HCT116 (cell line): ENCODE data around the gene TRIM66. TPM values are rescaled to one million over a fixed set of nuclear protein-coding genes. Genes with fewer than 3 reads are reported as not detected.

ENCODE experiments used
- ATAC-seq: fragments of 200-7000 bp; cut with Tn5 transposase; 2 replicates; pipeline ENCODE4 v1.9.1; 2020; ENCODE audit warnings: mild to moderate bottlenecking, moderate library complexity
- BruUV-seq: library from RNA; stranded (reverse); fragments of 400-500 nt; replicated peaks from 2 replicates; lab custom pipeline; 2021; lab: Mats Ljungman, UMichigan
- CTCF ChIA-PET: fragments of 300-600 bp; sonication (Branson Sonifier 250); formaldehyde crosslinking; loops from one replicate; lab custom pipeline; 2021; ENCODE audit warnings: antibody characterized with exemption; lab: Charles Lee
- POLR2A ChIA-PET: fragments of 300-600, 350-600 bp; sonication (Branson Sonifier 250); formaldehyde crosslinking; loops from one replicate; lab custom pipeline; 2021; ENCODE audit warnings: antibody characterized with exemption; lab: Charles Lee
- RAD21 ChIA-PET, 2 experiments: fragments of 300-600 bp; sonication (Branson Sonifier 250); formaldehyde crosslinking; loops; one replicate each; lab custom pipeline; 2023; ENCODE audit warnings: low total read pairs in 2 of 2; ENCODE audit not compliant: uncharacterized antibody in 2 of 2, unreplicated experiment in 2 of 2, low non-redundant PET in 1 of 2; lab: Charles Lee
- DNase-seq: peaks from one replicate; pipeline ENCODE4 v3.0.0-alpha.2; 2010; ENCODE audit warnings: low read depth, low spot score
- H2AFZ ChIP-seq: fragments of 200-600 bp; shearing (Covaris generic), sonication (generic); 2 replicates; pipeline ENCODE4 v1.6.1; 2017; ENCODE audit warnings: low read depth, mixed run types, mixed read lengths, antibody characterized with exemption, low read length; ENCODE audit not compliant: poor library complexity, severe bottlenecking
- H3K27ac ChIP-seq: 2 replicates; pipeline ENCODE4 v1.5.1; 2012; ENCODE audit warnings: low read depth, low read length
- H3K27me3 ChIP-seq: fragments of 200-600 bp; sonication (generic); 2 replicates; pipeline ENCODE4 v1.6.1; 2016; ENCODE audit warnings: mixed run types, low read length, mixed read lengths; ENCODE audit not compliant: insufficient read depth
- H3K36me3 ChIP-seq, 2 experiments: fragments of 200-500 bp in 1 of 2; fragments of 200-600 bp in 1 of 2; sonication (Bioruptor generic) in 1 of 2; sonication (generic) in 1 of 2; 2 replicates each; pipeline versions ENCODE4 v1.5.1 to v1.6.1; 2014 to 2016; ENCODE audit warnings: low read length in 2 of 2, inconsistent platforms in 1 of 2, mixed read lengths in 1 of 2, mixed run types in 1 of 2; ENCODE audit not compliant: insufficient read depth in 2 of 2, control insufficient read depth in 1 of 2
- H3K4me1 ChIP-seq, 2 experiments: fragments of 200-600 bp in 1 of 2; sonication (generic) in 1 of 2; 2 replicates each; pipeline versions ENCODE4 v1.5.1 to v1.6.1; 2012 to 2017; ENCODE audit warnings: low read length in 2 of 2, inconsistent platforms in 1 of 2, mild to moderate bottlenecking in 1 of 2, mixed read lengths in 1 of 2, mixed run types in 1 of 2, moderate library complexity in 1 of 2; ENCODE audit not compliant: insufficient read depth in 2 of 2, control insufficient read depth in 1 of 2
- H3K4me2 ChIP-seq: fragments of 200-600 bp; sonication (generic); 2 replicates; pipeline ENCODE4 v1.6.1; 2017; ENCODE audit warnings: mixed run types, low read length, mixed read lengths
- H3K4me3 ChIP-seq, 2 experiments: fragments of 200-600 bp in 1 of 2; sonication (generic) in 1 of 2; replicated peaks in 1 of 2; 2 replicates each; pipeline ENCODE4 v1.5.1; 2011 to 2016; ENCODE audit warnings: low read length in 2 of 2, control low read depth in 1 of 2, low read depth in 1 of 2, mild to moderate bottlenecking in 1 of 2, mixed read lengths in 1 of 2, mixed run types in 1 of 2
- H3K79me2 ChIP-seq: fragments of 200-600 bp; sonication (generic); 2 replicates; pipeline ENCODE4 v1.6.1; 2017; ENCODE audit warnings: mild to moderate bottlenecking, mixed run types, low read length, moderate library complexity, mixed read lengths; ENCODE audit not compliant: insufficient read depth
- H3K9ac ChIP-seq: fragments of 200-600 bp; sonication (generic); 2 replicates; pipeline ENCODE4 v1.6.1; 2016; ENCODE audit warnings: low read length, mixed read lengths
- H3K9me2 ChIP-seq: fragments of 200-600 bp; sonication (generic), shearing (Covaris generic); 2 replicates; pipeline ENCODE4 v1.6.1; 2017; ENCODE audit warnings: mixed run types, mild to moderate bottlenecking, moderate library complexity; ENCODE audit not compliant: insufficient read depth
- H3K9me3 ChIP-seq, 2 experiments: fragments of 200-500 bp in 1 of 2; fragments of 200-600 bp in 1 of 2; sonication (Bioruptor generic) in 1 of 2; sonication (generic) in 1 of 2; 2 replicates each; pipeline ENCODE4 v1.6.1; 2014 to 2017; ENCODE audit warnings: low read length in 2 of 2, mixed read lengths in 2 of 2, inconsistent platforms in 1 of 2, low read depth in 1 of 2, mild to moderate bottlenecking in 1 of 2, mixed run types in 1 of 2, moderate library complexity in 1 of 2; ENCODE audit not compliant: control insufficient read depth in 1 of 2, insufficient read depth in 1 of 2
- H4K20me1 ChIP-seq: fragments of 200-600 bp; sonication (generic), shearing (Covaris generic); 2 replicates; pipeline ENCODE4 v1.6.1; 2017; ENCODE audit warnings: mixed run types, mild to moderate bottlenecking, moderate library complexity; ENCODE audit not compliant: insufficient read depth
- CEBPB ChIP-seq: IDR thresholded peaks from 2 replicates; pipeline ENCODE4 v1.6.1; 2012; ENCODE audit warnings: low read depth
- CTCF ChIP-seq, 3 experiments: fragments of 200-600 bp in 1 of 3; sonication (generic) in 1 of 3; IDR thresholded peaks in 2 of 3; conservative IDR thresholded peaks in 1 of 3; 2 replicates each; pipeline ENCODE4 v1.5.1; 2012 to 2017; ENCODE audit warnings: low read depth in 2 of 3, low read length in 2 of 3, antibody characterized with exemption in 1 of 3, borderline replicate concordance in 1 of 3, control low read depth in 1 of 3, mild to moderate bottlenecking in 1 of 3, mixed read lengths in 1 of 3, mixed run types in 1 of 3, moderate library complexity in 1 of 3; ENCODE audit not compliant: insufficient read depth in 1 of 3
- EGR1 ChIP-seq: IDR thresholded peaks from 2 replicates; pipeline ENCODE4 v1.6.1; 2012; ENCODE audit warnings: low read depth
- ELF1 ChIP-seq: IDR thresholded peaks from 2 replicates; pipeline ENCODE4 v1.6.1; 2012; ENCODE audit warnings: low read depth, borderline replicate concordance
- EZH2 ChIP-seq: fragments of 200-600 bp; sonication (generic); IDR thresholded peaks from 2 replicates; pipeline ENCODE4 v1.6.1; 2017; ENCODE audit warnings: antibody characterized with exemption, mixed run types
- EZH2phosphoT487 ChIP-seq: fragments of 200-600 bp; IDR thresholded peaks from 2 replicates; pipeline ENCODE4 v1.6.1; 2018; ENCODE audit warnings: antibody characterized with exemption, borderline replicate concordance
- JUND ChIP-seq: IDR thresholded peaks from 2 replicates; pipeline ENCODE4 v1.6.1; 2012
- MAX ChIP-seq: IDR thresholded peaks from 2 replicates; pipeline ENCODE4 v1.6.1; 2012
- POLR2A ChIP-seq: IDR thresholded peaks from 2 replicates; pipeline ENCODE4 v1.7.0; 2011; ENCODE audit warnings: borderline replicate concordance; ENCODE audit not compliant: insufficient read depth, insufficient read length; ENCODE audit errors: extremely low read depth
- POLR2AphosphoS5 ChIP-seq: IDR thresholded peaks from 2 replicates; pipeline ENCODE4 v1.6.1; 2011; ENCODE audit warnings: mild to moderate bottlenecking, low read depth, low read length, moderate library complexity
- RAD21 ChIP-seq: IDR thresholded peaks from 2 replicates; pipeline ENCODE4 v1.6.1; 2012; ENCODE audit warnings: low read depth, mild to moderate bottlenecking
- SIN3A ChIP-seq: IDR thresholded peaks from 2 replicates; pipeline ENCODE4 v1.6.1; 2012; ENCODE audit warnings: low read depth
- SP1 ChIP-seq: IDR thresholded peaks from 2 replicates; pipeline ENCODE4 v1.6.1; 2012; ENCODE audit warnings: low read depth
- YY1 ChIP-seq: IDR thresholded peaks from 2 replicates; pipeline ENCODE4 v1.6.1; 2011; ENCODE audit warnings: low read length, low read depth, moderate library complexity, mild to moderate bottlenecking; ENCODE audit not compliant: insufficient replicate concordance; ENCODE audit errors: extremely low read depth
- ZBTB33 ChIP-seq: IDR thresholded peaks from 2 replicates; pipeline ENCODE4 v1.6.1; 2011; ENCODE audit warnings: mild to moderate bottlenecking, low read length, moderate library complexity; ENCODE audit not compliant: insufficient replicate concordance; ENCODE audit errors: extremely low read depth
- intact Hi-C: fragments of 100-400 bp; cut with micrococcal nuclease; formaldehyde crosslinking; loops from 2 replicates; pipeline ENCODE4 v1.10.0; 2022
- total RNA-seq: library from RNA; stranded (reverse); gene quantifications from one replicate; pipeline ENCODE4 v1.2.1, GENCODE V29; 2021; ENCODE audit not compliant: unreplicated experiment

TRIM66 gene
- total RNA-seq, 1 experiment from 2014 or later: 24.8 TPM

- H3K79me2 ChIP-seq: no peaks in the 10 kb centered on the region
- no peaks in the 10 kb centered on the region for H4K20me1 ChIP-seq
- POLR2A ChIA-PET: no interaction called here
- H3K4me1 ChIP-seq: no peaks in the 10 kb centered on the region
- CTCF ChIA-PET: no interaction called here
- TF ChIP-seq RAD21 (no peak), CTCF (IDR thresholded peaks at IDR 0.05 in 2 of 3, conservative IDR thresholded peaks at IDR 0.05 in 1 of 3; ENCODE audit: borderline replicate concordance in 1 of 3, insufficient read depth in 1 of 3, low read depth in 2 of 3, low read length in 2 of 3) (no peak), MAX (no peak), EZH2 (no peak), SP1 (no peak), POLR2A (no peak), ZBTB33 (no peak), YY1 (no peak), SIN3A (no peak), ELF1 (no peak), EGR1 (no peak), EZH2phosphoT487 (no peak), POLR2AphosphoS5 (no peak), JUND (no peak), CEBPB (no peak)
- RAD21 ChIA-PET: no interaction called here
- H3K9ac ChIP-seq: no peak overlapping the region
- H3K9me3 ChIP-seq: no peaks in the 10 kb centered on the region
- no peak for DNase-seq
- H3K4me3 ChIP-seq: no peak overlapping the region
- no peaks in the 10 kb centered on the region for H3K27me3 ChIP-seq
- intact Hi-C loops: no loop called here
- H3K4me2 ChIP-seq: no peak overlapping the region
- H3K9me2 ChIP-seq: no peaks in the 10 kb centered on the region
- ATAC-seq: no peak
- no TSS peak for BruUV-seq
- no peak overlapping the region for H3K27ac ChIP-seq
- H2AFZ ChIP-seq: no peak overlapping the region
- H3K36me3 ChIP-seq: no peaks in the 10 kb centered on the region
These were observed 25.2 kb upstream of the TRIM66 start for GRCh38 chr11:8707541-8708191.
